H1 (cell line): Measurements from ENCODE around the gene RASSF10. TPM values are rescaled to one million over a fixed set of nuclear protein-coding genes. Genes with fewer than 3 reads are reported as not detected.

Experiments used
- BACH1 ChIP-seq: IDR thresholded peaks from 2 replicates; pipeline ENCODE4 v1.6.1; 2012; ENCODE audit warnings: low read length, improper control_type of control experiment
- CBX5 ChIP-seq: fragments of 300-800, 300-1000 bp; sonication (generic); IDR thresholded peaks from 2 replicates; pipeline ENCODE4 v1.7.1; 2016; ENCODE audit warnings: antibody characterized with exemption, low read length, low read depth
- CHD1 ChIP-seq: IDR thresholded peaks from 2 replicates; pipeline ENCODE4 v1.6.1; 2012; ENCODE audit warnings: low read depth, low read length, improper control_type of control experiment
- CTBP2 ChIP-seq: IDR thresholded peaks from 2 replicates; pipeline ENCODE4 v1.7.0; 2011; ENCODE audit warnings: borderline replicate concordance, mild to moderate bottlenecking, moderate library complexity, mixed read lengths, low read length; ENCODE audit not compliant: insufficient read depth, insufficient read length
- EP300 ChIP-seq, 2 experiments: IDR thresholded peaks; 1 replicate in 1 of 2; 2 replicates in 1 of 2; pipeline ENCODE4 v1.6.1; 2011 to 2012; ENCODE audit warnings: low read depth in 2 of 2, low read length in 2 of 2, mild to moderate bottlenecking in 2 of 2, borderline replicate concordance in 1 of 2, inconsistent platforms in 1 of 2, moderate library complexity in 1 of 2
- KDM5A ChIP-seq: fragments of 200-600 bp; IDR thresholded peaks from 2 replicates; pipeline ENCODE4 v1.7.1; 2012; ENCODE audit warnings: mild to moderate bottlenecking, low read length, inconsistent platforms, mixed read lengths
- POLR2A ChIP-seq, 2 experiments: IDR thresholded peaks; 1 replicate in 1 of 2; 2 replicates in 1 of 2; pipeline ENCODE4 v1.6.1; 2011; ENCODE audit warnings: low read depth in 2 of 2, low read length in 2 of 2, mild to moderate bottlenecking in 2 of 2; ENCODE audit errors: control extremely low read depth in 1 of 2
- RBBP5 ChIP-seq: IDR thresholded peaks from 2 replicates; pipeline ENCODE4 v1.7.1; 2012; ENCODE audit warnings: low read depth, mild to moderate bottlenecking, inconsistent platforms, low read length, moderate library complexity, borderline replicate concordance
- ZNF274 ChIP-seq: IDR thresholded peaks from 2 replicates; pipeline ENCODE4 v1.7.0; 2012; ENCODE audit warnings: low read length, borderline replicate concordance; ENCODE audit errors: extremely low read depth
- polyA plus RNA-seq, 7 experiments: library from polyadenylated mRNA; depleted of rRNA in 3 of 7; stranded (reverse) in 5 of 7; unstranded in 2 of 7; fragments of >200 nt in 5 of 7; fragments of 200-250 nt in 2 of 7; gene quantifications; 1 replicate in 5 of 7; 2 replicates in 1 of 7; 4 replicates in 1 of 7; pipeline versions ENCODE4 v1.2.1 to v1.2.3, GENCODE V29; 2011 to 2013; ENCODE audit warnings: missing spikeins in 2 of 7, mixed read lengths in 2 of 7
- total RNA-seq: library from RNA; stranded (reverse); fragmentation: NEBNext Ultra II Directional; extraction: Animal tissue kit (Norgen Biotek cat#: 25700); gene quantifications from 2 replicates; pipeline ENCODE4 v1.2.1, GENCODE V29; 2021
- TF ChIP-seq, protein P1 (sequence below): IDR thresholded peaks from 2 replicates; pipeline ENCODE4 v1.6.1; 2012; ENCODE audit warnings: low read length, inconsistent platforms

Gene RASSF10
- total and polyA plus RNA-seq, 2 of the 8 experiments (the other 6 are each of a cell fraction or from before 2014, with no cell fraction given), result 0.51 to 1.8 TPM

DNA sequence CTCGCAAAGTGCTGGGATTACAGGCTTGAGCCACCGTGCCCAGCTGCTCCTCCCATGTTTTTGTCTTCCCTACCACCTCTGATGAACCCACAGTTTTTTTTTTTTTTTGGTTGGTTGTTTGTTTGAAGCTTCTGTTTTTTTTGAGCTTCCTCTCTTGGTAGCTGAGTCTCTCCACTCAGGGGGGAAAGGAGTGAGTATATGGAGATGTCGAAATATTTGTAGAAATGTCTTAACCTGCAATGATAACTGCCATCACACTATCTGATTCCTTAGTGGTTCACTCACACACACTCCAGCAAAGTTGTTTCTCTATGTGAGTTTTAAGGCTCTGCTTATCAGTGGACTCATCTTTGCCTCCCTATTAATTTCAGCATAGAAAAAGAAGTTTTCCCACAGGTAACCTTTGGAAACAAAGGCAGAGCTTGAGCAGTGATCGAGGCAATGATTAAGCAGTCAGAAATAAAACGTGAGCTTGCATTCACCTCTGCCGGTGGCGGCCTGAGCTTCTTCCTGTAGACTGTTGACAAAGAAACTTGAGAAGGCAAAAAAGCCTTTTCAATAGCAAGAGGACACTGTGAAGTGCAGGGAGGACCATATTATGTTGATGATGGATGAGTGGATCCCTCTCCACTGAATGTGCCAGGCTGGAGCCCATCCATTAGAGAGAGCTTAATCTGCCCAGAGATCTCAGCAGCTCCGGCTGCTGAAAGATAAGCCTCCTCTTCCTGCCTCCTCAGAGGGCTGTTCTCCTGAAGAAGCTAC lies 29.0 kb upstream of the RASSF10 start (continued):
- TF ChIP-seq, protein P1, sequence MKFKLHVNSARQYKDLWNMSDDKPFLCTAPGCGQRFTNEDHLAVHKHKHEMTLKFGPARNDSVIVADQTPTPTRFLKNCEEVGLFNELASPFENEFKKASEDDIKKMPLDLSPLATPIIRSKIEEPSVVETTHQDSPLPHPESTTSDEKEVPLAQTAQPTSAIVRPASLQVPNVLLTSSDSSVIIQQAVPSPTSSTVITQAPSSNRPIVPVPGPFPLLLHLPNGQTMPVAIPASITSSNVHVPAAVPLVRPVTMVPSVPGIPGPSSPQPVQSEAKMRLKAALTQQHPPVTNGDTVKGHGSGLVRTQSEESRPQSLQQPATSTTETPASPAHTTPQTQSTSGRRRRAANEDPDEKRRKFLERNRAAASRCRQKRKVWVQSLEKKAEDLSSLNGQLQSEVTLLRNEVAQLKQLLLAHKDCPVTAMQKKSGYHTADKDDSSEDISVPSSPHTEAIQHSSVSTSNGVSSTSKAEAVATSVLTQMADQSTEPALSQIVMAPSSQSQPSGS, result no peak
- TF ChIP-seq BACH1, result no peak
- TF ChIP-seq POLR2A (IDR thresholded peaks at IDR 0.05; ENCODE audit: control extremely low read depth in 1 of 2, low read depth in 2 of 2, low read length in 2 of 2), result no peak
- TF ChIP-seq RBBP5, result no peak
- no peak for TF ChIP-seq CHD1
- TF ChIP-seq ZNF274, result no peak
- TF ChIP-seq KDM5A, result no peak
- no peak for TF ChIP-seq CBX5
- no peak for TF ChIP-seq EP300 (IDR thresholded peaks at IDR 0.05; ENCODE audit: borderline replicate concordance in 1 of 2, low read depth in 2 of 2, low read length in 2 of 2)
- TF ChIP-seq CTBP2, result no peak
